ENCODE measurements around the gene MTURN.
"Not testable (repeated sequence)": the region's sequence is repeated elsewhere in the genome, so short reads cannot be mapped to it uniquely, and the experiment has no call there.

MTURN gene

GRCh38 chr7:30134611-30135300 lies at the start of gene MTURN:
TSS of gene MTURN (plus strand) at chr7:30134986. CDS start at chr7:30135137, 151 bp downstream.
- DNase-seq (ENCODE audit: low spot score), result peak; percentile 100

- DNase-seq (ENCODE audit: low spot score), result no peak
Measured at GRCh38 chr7:30086529-30086928, 48.3 kb upstream of the MTURN start.

GRCh38 chr7:30087371-30087770 lies 47.4 kb upstream of the MTURN start:
- no peak for DNase-seq (ENCODE audit: low spot score)

- DNase-seq (ENCODE audit: low spot score), result no peak
Measured at GRCh38 chr7:30088362-30088761, 46.4 kb upstream of the MTURN start.

GRCh38 chr7:30090111-30090510 lies 44.7 kb upstream of the MTURN start:
- no peak for DNase-seq (ENCODE audit: low spot score)

- DNase-seq (ENCODE audit: low spot score), result no peak
Measured at GRCh38 chr7:30091491-30091912, 43.3 kb upstream of the MTURN start.

- DNase-seq (ENCODE audit: low spot score), result no peak
Measured at GRCh38 chr7:30091987-30092386, 42.8 kb upstream of the MTURN start.

- DNase-seq (ENCODE audit: low spot score), result no peak
Measured at GRCh38 chr7:30093420-30093952, 41.3 kb upstream of the MTURN start.

- not testable (repeated sequence) for DNase-seq (ENCODE audit: low spot score)
Measured at GRCh38 chr7:30098599-30098998, 36.2 kb upstream of the MTURN start.

- DNase-seq (ENCODE audit: low spot score), result no peak
Measured at GRCh38 chr7:30102281-30102680, 32.5 kb upstream of the MTURN start.

- no peak for DNase-seq (ENCODE audit: low spot score)
Measured at GRCh38 chr7:30104157-30104556, 30.6 kb upstream of the MTURN start.

- DNase-seq (ENCODE audit: low spot score), result no peak
Measured at GRCh38 chr7:30112103-30112713, 22.6 kb upstream of the MTURN start.

GRCh38 chr7:30113144-30113543 lies 21.6 kb upstream of the MTURN start:
- no peak for DNase-seq (ENCODE audit: low spot score)

GRCh38 chr7:30114536-30115238 lies 20.1 kb upstream of the MTURN start:
- no peak for DNase-seq (ENCODE audit: low spot score)

- DNase-seq (ENCODE audit: low spot score), result no peak
Measured at GRCh38 chr7:30115709-30116297, 19.0 kb upstream of the MTURN start.

- no peak for DNase-seq (ENCODE audit: low spot score)
Measured at GRCh38 chr7:30116771-30117170, 18.0 kb upstream of the MTURN start.

- DNase-seq (ENCODE audit: low spot score), result no peak
Measured at GRCh38 chr7:30117896-30118295, 16.9 kb upstream of the MTURN start.

GRCh38 chr7:30119890-30120577 lies 14.8 kb upstream of the MTURN start:
- DNase-seq (ENCODE audit: low spot score), result no peak

GRCh38 chr7:30133736-30134610 lies 813 bp upstream of the MTURN start:
- no peak for DNase-seq (ENCODE audit: low spot score)

GRCh38 chr7:30135301-30136116 lies 723 bp downstream of the MTURN start:
- DNase-seq (ENCODE audit: low spot score), result peak; percentile 60

All from iPS-NIHi11 (cell line).